ENCODE results near the gene TEK.

The TEK gene

DNA sequence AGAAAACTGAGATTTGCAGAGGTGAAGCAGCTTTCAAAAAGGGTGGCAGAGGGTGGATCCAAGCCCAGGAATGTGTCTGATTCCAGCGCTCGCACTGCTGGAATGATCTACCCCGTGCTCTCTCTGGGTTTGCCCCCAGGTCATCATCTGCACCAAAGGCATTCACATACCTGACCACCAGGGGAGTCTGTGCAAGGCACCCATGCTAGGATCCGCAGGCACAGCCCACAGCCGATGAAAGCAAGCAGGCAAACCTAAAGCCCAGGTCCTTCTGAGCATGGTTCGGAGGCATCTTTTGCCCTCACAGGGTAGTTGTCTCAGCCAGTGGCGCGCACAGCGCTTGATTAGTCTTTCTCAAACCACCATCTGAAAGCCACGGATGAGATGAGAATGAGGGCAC is 56.6 kb downstream of the TEK start:
- TF ChIP-seq, protein P1, sequence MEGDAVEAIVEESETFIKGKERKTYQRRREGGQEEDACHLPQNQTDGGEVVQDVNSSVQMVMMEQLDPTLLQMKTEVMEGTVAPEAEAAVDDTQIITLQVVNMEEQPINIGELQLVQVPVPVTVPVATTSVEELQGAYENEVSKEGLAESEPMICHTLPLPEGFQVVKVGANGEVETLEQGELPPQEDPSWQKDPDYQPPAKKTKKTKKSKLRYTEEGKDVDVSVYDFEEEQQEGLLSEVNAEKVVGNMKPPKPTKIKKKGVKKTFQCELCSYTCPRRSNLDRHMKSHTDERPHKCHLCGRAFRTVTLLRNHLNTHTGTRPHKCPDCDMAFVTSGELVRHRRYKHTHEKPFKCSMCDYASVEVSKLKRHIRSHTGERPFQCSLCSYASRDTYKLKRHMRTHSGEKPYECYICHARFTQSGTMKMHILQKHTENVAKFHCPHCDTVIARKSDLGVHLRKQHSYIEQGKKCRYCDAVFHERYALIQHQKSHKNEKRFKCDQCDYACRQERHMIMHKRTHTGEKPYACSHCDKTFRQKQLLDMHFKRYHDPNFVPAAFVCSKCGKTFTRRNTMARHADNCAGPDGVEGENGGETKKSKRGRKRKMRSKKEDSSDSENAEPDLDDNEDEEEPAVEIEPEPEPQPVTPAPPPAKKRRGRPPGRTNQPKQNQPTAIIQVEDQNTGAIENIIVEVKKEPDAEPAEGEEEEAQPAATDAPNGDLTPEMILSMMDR (IDR thresholded peaks at IDR 0.05; ENCODE audit: control insufficient read depth, insufficient read depth, low read depth, low read length, missing control alignments), result no peak
- no peak overlapping the region for H3K4me3 ChIP-seq (ENCODE audit: control insufficient read depth, low read depth, low read length)
- no peak for DNase-seq (ENCODE audit: low read depth)

DNA sequence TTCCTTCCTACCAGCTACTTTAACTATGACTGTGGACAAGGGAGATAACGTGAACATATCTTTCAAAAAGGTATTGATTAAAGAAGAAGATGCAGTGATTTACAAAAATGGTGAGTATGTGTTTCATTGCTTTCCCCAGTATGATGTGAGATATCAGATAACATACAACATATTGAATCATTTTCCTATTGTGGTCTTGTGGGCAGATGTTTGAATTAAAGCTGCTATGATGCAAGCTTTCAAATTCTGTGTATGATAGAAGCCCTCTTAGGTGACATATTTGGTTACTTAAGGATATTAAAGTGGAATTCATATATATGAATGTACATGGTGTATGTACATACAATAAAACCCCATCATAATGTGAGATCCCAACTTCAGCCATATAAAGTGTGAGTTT is 59.5 kb downstream of the TEK start:
- H3K4me3 ChIP-seq (ENCODE audit: control insufficient read depth, low read depth, low read length), result no peak overlapping the region
- TF ChIP-seq, protein P1 (IDR thresholded peaks at IDR 0.05; ENCODE audit: control insufficient read depth, insufficient read depth, low read depth, low read length, missing control alignments), result no peak
- DNase-seq (ENCODE audit: low read depth), result no peak

DNA sequence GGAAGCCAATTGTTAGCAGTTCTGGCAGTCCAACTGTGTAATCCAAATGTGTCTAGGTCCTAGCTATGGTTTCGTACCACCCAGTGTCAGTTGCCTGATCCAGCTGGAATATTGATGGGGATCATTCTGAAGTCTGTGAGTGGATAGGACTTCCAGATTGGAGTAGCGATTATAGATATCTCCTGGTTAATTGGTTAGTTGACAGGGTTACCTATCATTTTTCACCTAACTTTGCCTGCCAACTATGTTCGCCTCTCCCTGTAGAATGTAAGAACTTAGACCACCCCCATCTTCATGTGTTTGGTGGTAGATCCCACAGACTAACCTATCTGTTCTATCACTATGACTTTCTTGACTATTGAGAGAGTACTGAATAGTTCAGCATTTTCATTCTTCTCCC is 59.9 kb downstream of the TEK start:
- TF ChIP-seq, protein P1 (IDR thresholded peaks at IDR 0.05; ENCODE audit: control insufficient read depth, insufficient read depth, low read depth, low read length, missing control alignments), result no peak
- no peak for DNase-seq (ENCODE audit: low read depth)
- no peak overlapping the region for H3K4me3 ChIP-seq (ENCODE audit: control insufficient read depth, low read depth, low read length)

DNA sequence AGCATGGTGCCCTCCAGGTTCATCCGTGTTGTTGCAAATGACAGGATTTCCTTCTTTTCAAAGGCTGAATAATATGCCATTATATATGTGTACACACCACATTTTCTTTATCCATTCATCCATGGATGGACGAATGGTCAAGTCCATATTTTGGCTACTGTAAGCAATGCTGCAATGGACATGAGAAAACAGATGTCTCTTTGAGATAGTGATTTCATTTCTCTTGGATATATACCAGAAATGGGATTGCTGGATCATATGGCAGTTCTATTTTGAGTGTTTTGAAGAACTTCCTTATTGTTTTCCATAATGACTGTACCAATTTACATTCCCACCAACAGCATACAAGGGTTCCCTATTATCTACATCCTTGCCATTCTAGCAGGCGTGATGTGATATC is 67.9 kb downstream of the TEK start:
- no peak overlapping the region for H3K4me3 ChIP-seq (ENCODE audit: control insufficient read depth, low read depth, low read length)
- DNase-seq (ENCODE audit: low read depth), result no peak
- TF ChIP-seq, protein P1 (IDR thresholded peaks at IDR 0.05; ENCODE audit: control insufficient read depth, insufficient read depth, low read depth, low read length, missing control alignments), result no peak

DNA sequence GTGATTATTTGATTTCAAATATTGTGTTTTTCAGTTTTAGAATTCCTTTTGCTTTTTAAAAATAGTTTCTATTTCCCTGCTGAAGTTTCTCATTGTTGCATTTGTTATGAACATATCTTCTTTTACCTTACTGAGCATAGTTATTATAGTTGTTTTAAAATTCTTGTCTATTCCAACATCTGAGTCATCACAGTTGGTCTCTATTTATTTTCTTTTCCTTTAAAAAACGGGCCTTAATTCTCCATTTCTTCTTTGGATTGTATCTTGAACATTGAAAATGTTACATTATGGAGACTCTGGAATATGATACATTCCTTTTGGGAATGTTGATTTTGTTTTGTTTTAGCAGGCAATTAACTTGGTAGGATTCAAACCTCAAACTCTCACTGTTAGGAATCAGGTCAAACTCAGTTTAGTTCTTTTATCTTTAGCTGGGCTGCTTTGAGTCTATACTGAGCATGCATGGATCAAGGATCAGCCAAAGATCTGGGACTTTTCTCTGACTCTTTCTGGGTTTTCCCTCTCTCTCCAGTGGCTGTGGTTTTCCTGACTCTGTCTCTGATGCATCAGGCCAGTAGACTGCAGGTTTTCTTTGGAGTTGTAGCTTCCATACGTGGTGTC is 70.3 kb downstream of the TEK start:
- TF ChIP-seq, protein P1 (IDR thresholded peaks at IDR 0.05; ENCODE audit: control insufficient read depth, insufficient read depth, low read depth, low read length, missing control alignments), result no peak
- H3K4me3 ChIP-seq (ENCODE audit: control insufficient read depth, low read depth, low read length), result no peak overlapping the region
- DNase-seq (ENCODE audit: low read depth), result no peak

DNA sequence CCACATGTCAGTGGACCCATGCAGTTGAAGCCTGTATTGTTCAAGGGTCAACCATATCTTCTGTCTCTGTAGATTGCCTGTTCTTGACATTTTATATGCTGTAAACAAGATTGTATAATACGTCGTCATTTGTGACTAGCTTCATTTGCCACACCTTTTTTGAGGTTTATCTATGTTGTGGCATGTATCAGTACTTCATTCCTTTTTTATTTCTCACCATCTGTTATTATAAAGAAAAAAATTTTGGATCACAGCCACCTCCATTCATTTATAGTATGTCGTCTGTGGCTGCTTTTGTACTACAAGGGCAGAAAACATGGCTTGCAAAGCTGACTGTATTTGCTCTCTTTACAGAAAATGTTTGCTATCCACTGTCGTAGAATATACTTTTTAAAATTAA is 72.4 kb downstream of the TEK start:
- TF ChIP-seq, protein P1 (IDR thresholded peaks at IDR 0.05; ENCODE audit: control insufficient read depth, insufficient read depth, low read depth, low read length, missing control alignments), result no peak
- DNase-seq (ENCODE audit: low read depth), result no peak
- no peak overlapping the region for H3K4me3 ChIP-seq (ENCODE audit: control insufficient read depth, low read depth, low read length)

DNA sequence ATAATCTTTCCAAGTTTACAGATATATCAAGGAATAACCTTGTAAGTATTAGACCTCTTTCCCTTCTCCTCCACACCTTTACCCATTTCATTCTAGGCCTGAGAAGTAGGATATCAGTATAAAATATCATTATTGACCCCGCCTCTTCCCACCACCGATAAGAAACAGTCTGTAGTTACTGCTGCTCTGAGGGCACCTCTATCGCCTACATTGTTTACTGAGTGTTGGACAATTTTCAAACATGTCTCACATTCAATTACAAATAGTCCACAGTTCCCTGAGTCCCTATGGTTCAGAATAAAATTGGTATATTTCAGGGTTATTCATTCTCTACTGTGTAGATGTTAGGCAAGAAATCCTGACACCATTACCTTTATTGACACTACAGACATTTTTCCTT is 73.4 kb downstream of the TEK start:
- H3K4me3 ChIP-seq (ENCODE audit: control insufficient read depth, low read depth, low read length), result no peak overlapping the region
- no peak for DNase-seq (ENCODE audit: low read depth)
- TF ChIP-seq, protein P1 (IDR thresholded peaks at IDR 0.05; ENCODE audit: control insufficient read depth, insufficient read depth, low read depth, low read length, missing control alignments), result no peak
